Right lobe of liver (tissue), 4 donors: Measurements from ENCODE around the gene INAFM2.

Source experiments
- CTCF ChIP-seq, 4 donors: fragments of 200-600 bp in 3 of 4; fragments of 450-650 bp in 1 of 4; IDR thresholded peaks; one replicate each; pipeline versions ENCODE4 v1.5.1 to v1.8.0; 2016 to 2022; ENCODE audit warnings: antibody characterized with exemption in 4 of 4, mild to moderate bottlenecking in 2 of 4
- POLR2A ChIP-seq: fragments of 450-650 bp; IDR thresholded peaks from one replicate; pipeline ENCODE4 v1.6.1; 2017; ENCODE audit warnings: antibody characterized with exemption, mild to moderate bottlenecking
- donor health status: DM: no; HTN: no; CAD: no.
- donor health status: DM: no; HTN: no; CAD: no.
- donor health status: DM: no; HTN: yes; CAD: no.

- TF ChIP-seq POLR2A (no peak), CTCF (IDR thresholded peaks at IDR 0.05) (no peak)
Observed at GRCh38 chr15:40302288-40302886, 21.1 kb upstream of the INAFM2 start.
